HepG2 (cell line): ENCODE measurements around the gene EHBP1. TPM values are rescaled to one million over a fixed set of nuclear protein-coding genes. Genes with fewer than 3 reads are reported as not detected.

Experiments
- ATAC-seq: fragments of 200-7000 bp; cut with Tn5 transposase; 3 replicates; pipeline ENCODE4 v1.9.1; 2020; ENCODE audit warnings: mild to moderate bottlenecking, moderate library complexity
- BruUV-seq: library from RNA; stranded (reverse); fragments of 400-500 nt; replicated peaks from 2 replicates; lab custom pipeline; 2021; lab: Mats Ljungman, UMichigan
- CTCF ChIA-PET: fragments of 300-600 bp; formaldehyde crosslinking; extraction: SDS; loops from one replicate; lab custom pipeline; 2021; ENCODE audit warnings: low total read pairs, inconsistent platforms, low intra/inter-chr PET ratio; lab: Yijun Ruan, JAX
- POLR2A ChIA-PET: fragments of 350-600 bp; sonication (Branson Sonifier 250); formaldehyde crosslinking; loops from one replicate; lab custom pipeline; 2020; ENCODE audit warnings: antibody characterized with exemption, inconsistent platforms; lab: Yijun Ruan, JAX
- DNase-seq: peaks from one replicate; pipeline ENCODE4 v3.0.0-alpha.2; 2015; ENCODE audit warnings: low spot score
- FAIRE-seq: peaks from 3 replicates; lab custom pipeline; 2011; peaks lifted over from hg19 to GRCh38; lab: Jason Lieb, UNC
- H2AFZ ChIP-seq: one replicate; pipeline ENCODE4 v1.6.1; 2011; ENCODE audit warnings: low read length, inconsistent platforms
- H3K27ac ChIP-seq: fragments of 300-600 bp; 3 replicates; pipeline ENCODE4 v1.8.0; 2011; ENCODE audit warnings: mixed run types, mild to moderate bottlenecking, mixed read lengths, low read length, inconsistent platforms; ENCODE audit not compliant: insufficient read depth; ENCODE audit errors: extremely low read length
- H3K27me3 ChIP-seq, 2 experiments: fragments of 200-600 bp in 1 of 2; 2 replicates in 1 of 2; 3 replicates in 1 of 2; pipeline versions ENCODE4 v1.6.0 to v1.8.0; 2011; ENCODE audit warnings: low read length in 2 of 2, mild to moderate bottlenecking in 2 of 2, moderate library complexity in 2 of 2, inconsistent platforms in 1 of 2; ENCODE audit not compliant: insufficient read depth in 2 of 2, control insufficient read depth in 1 of 2
- H3K36me3 ChIP-seq, 2 experiments: fragments of 200-600 bp in 1 of 2; replicated peaks in 1 of 2; 2 replicates in 1 of 2; 3 replicates in 1 of 2; pipeline versions ENCODE4 v1.5.1 to v1.8.0; 2011; ENCODE audit warnings: low read length in 2 of 2, inconsistent platforms in 1 of 2; ENCODE audit not compliant: insufficient read depth in 2 of 2, control insufficient read depth in 1 of 2
- H3K4me1 ChIP-seq: 2 replicates; pipeline ENCODE4 v1.5.1; 2012; ENCODE audit warnings: low read length, inconsistent platforms; ENCODE audit not compliant: insufficient read depth
- H3K4me2 ChIP-seq: 2 replicates; pipeline ENCODE4 v1.6.0; 2011; ENCODE audit warnings: low read depth, low read length, inconsistent platforms
- H3K4me3 ChIP-seq, 3 experiments: fragments of 200-600 bp in 1 of 3; sonication (generic), shearing (Covaris generic) in 1 of 3; replicated peaks in 1 of 3; 2 replicates each; pipeline ENCODE4 v1.5.1; 2011 to 2016; ENCODE audit warnings: low read length in 3 of 3, inconsistent platforms in 2 of 3, low read depth in 2 of 3, mild to moderate bottlenecking in 2 of 3, control low read depth in 1 of 3, mixed read lengths in 1 of 3; ENCODE audit not compliant: insufficient read depth in 1 of 3
- H3K79me2 ChIP-seq: one replicate; pipeline ENCODE4 v1.6.1; 2011; ENCODE audit warnings: low read length, inconsistent platforms; ENCODE audit not compliant: insufficient read depth
- H3K9ac ChIP-seq: 2 replicates; pipeline ENCODE4 v1.6.0; 2011; ENCODE audit warnings: mild to moderate bottlenecking, low read depth, low read length, inconsistent platforms; ENCODE audit not compliant: insufficient read depth
- H3K9me3 ChIP-seq: 2 replicates; pipeline ENCODE4 v1.5.1; 2012; ENCODE audit warnings: mild to moderate bottlenecking, low read length
- H4K20me1 ChIP-seq: 2 replicates; pipeline ENCODE4 v1.6.0; 2011; ENCODE audit warnings: inconsistent platforms, mild to moderate bottlenecking, low read length, moderate library complexity; ENCODE audit not compliant: insufficient read depth
- HDAC2 ChIP-seq: sonication (generic); formaldehyde crosslinking; IDR thresholded peaks from 2 replicates; pipeline ENCODE4 v1.4.0; 2020; ENCODE audit warnings: missing genetic modification reagents
- HIC2 ChIP-seq: sonication (generic); formaldehyde crosslinking; IDR thresholded peaks from 2 replicates; pipeline ENCODE4 v1.9.0; 2022; ENCODE audit warnings: low read depth, missing genetic modification reagents
- MAFF ChIP-seq: IDR thresholded peaks from 2 replicates; pipeline ENCODE4 v1.6.1; 2011; ENCODE audit warnings: low read depth, low read length, improper control_type of control experiment
- MAFK ChIP-seq, 2 experiments: IDR thresholded peaks in 1 of 2; conservative IDR thresholded peaks in 1 of 2; 2 replicates each; pipeline ENCODE4 v1.6.1; 2011; ENCODE audit warnings: improper control_type of control experiment in 2 of 2, low read length in 2 of 2
- MLLT10 ChIP-seq: sonication (generic); formaldehyde crosslinking; IDR thresholded peaks from 2 replicates; pipeline ENCODE4 v1.4.0; 2020; ENCODE audit warnings: missing genetic modification reagents
- MTERF4 ChIP-seq: sonication (generic); formaldehyde crosslinking; IDR thresholded peaks from 2 replicates; pipeline ENCODE4 v1.8.0; 2023; ENCODE audit warnings: mild to moderate bottlenecking, missing genetic modification reagents
- PHB2 ChIP-seq: fragments of 450-650 bp; IDR thresholded peaks from 2 replicates; pipeline ENCODE4 v1.6.1; 2018; ENCODE audit not compliant: partially characterized antibody
- SETDB1 ChIP-seq: sonication (generic); formaldehyde crosslinking; IDR thresholded peaks from 2 replicates; pipeline ENCODE4 v1.5.1; 2020; ENCODE audit warnings: missing genetic modification reagents, mild to moderate bottlenecking, borderline replicate concordance
- THAP9 ChIP-seq: sonication (generic); formaldehyde crosslinking; IDR thresholded peaks from 2 replicates; pipeline ENCODE4; 2020; ENCODE audit warnings: missing genetic modification reagents, mild to moderate bottlenecking, borderline replicate concordance
- ZNF501 ChIP-seq: sonication (generic); formaldehyde crosslinking; IDR thresholded peaks from 2 replicates; pipeline ENCODE4 v1.5.1; 2020; ENCODE audit warnings: mild to moderate bottlenecking, moderate library complexity, missing genetic modification reagents
- ZNF761 ChIP-seq: sonication (generic); formaldehyde crosslinking; conservative IDR thresholded peaks from 2 replicates; pipeline ENCODE4 v1.4.0; 2020; ENCODE audit warnings: mild to moderate bottlenecking, missing genetic modification reagents
- ZNF772 ChIP-seq: sonication (generic); formaldehyde crosslinking; IDR thresholded peaks from 2 replicates; pipeline ENCODE4 v1.5.0; 2020; ENCODE audit warnings: mild to moderate bottlenecking, missing genetic modification reagents
- whole genome bisulfite sequencing: methylation state at CpG from one replicate; pipeline ENCODE4 v1.1.6; 2017; ENCODE audit warnings: low lambda C conversion rate; 5-methylcytosine and 5-hydroxymethylcytosine counted together
- in situ Hi-C: cut with HindIII; loops from 2 replicates; pipeline ENCODE4 v1.10.0; 2017; ENCODE audit warnings: low pct_unique_long_range_greater_than_20kb; ENCODE audit not compliant: extremely low pct_ligation_motif_present
- intact Hi-C: fragments of 100-400 bp; cut with micrococcal nuclease; formaldehyde crosslinking; loops from one replicate; pipeline ENCODE4 v1.10.0; 2022; ENCODE audit not compliant: unreplicated experiment
- polyA plus RNA-seq, 8 experiments: library from polyadenylated mRNA; depleted of rRNA in 3 of 8; stranded (reverse) in 7 of 8; unstranded in 1 of 8; fragments of >200 nt; fragmentation: Illumina TruSeq in 4 of 8; extraction: Trizol in 4 of 8; gene quantifications; 2 replicates each; pipeline versions ENCODE4 v1.2.1 to v1.2.3, GENCODE V29; 2011 to 2016; ENCODE audit warnings: low read depth in 4 of 8, missing spikeins in 1 of 8, mixed read lengths in 1 of 8; ENCODE audit not compliant: insufficient read depth in 1 of 8
- total RNA-seq, 5 experiments: library from RNA; depleted of rRNA; stranded (reverse); fragments of >200 nt; fragmentation: Illumina TruSeq; extraction: Trizol; gene quantifications; 2 replicates each; pipeline ENCODE4 v1.2.3, GENCODE V29; 2016; ENCODE audit warnings: low read depth in 1 of 5

The EHBP1 gene
- total and polyA plus RNA-seq, 2 of the 13 experiments (the other 11 are each of a cell fraction or from before 2014, with no cell fraction given): 93.5 to 146 TPM

- intact Hi-C loops: loop anchor here (5.0 kb wide), 1 partner anchor 64 kb away; no protein-coding TSS in a partner anchor
Measured at GRCh38 chr2:62661263-62661635, 44.3 kb upstream of the EHBP1 start.

GRCh38 chr2:62662131-62662530, 43.4 kb upstream of the EHBP1 start:
- CTCF ChIA-PET: no interaction called here
- H2AFZ ChIP-seq: peak overlapping the region; percentile 49
- H3K36me3 ChIP-seq: no peaks in the 10 kb centered on the region
- no peaks in the 10 kb centered on the region for H4K20me1 ChIP-seq
- peaks cover 62% of the 10 kb centered on the region for H3K4me1 ChIP-seq
- no peak overlapping the region for H3K4me2 ChIP-seq
- H3K9me3 ChIP-seq: no peaks in the 10 kb centered on the region
- no peaks in the 10 kb centered on the region for H3K79me2 ChIP-seq
- 96% methylated on average over 2 of the region's 2 CpGs for WGBS
- DNase-seq (no peak), ATAC-seq (no peak), FAIRE-seq (no peak)
- H3K27me3 ChIP-seq: no peaks in the 10 kb centered on the region
- no TSS peak for BruUV-seq
- no peak overlapping the region for H3K9ac ChIP-seq
- H3K27ac ChIP-seq: no peak overlapping the region
- in situ Hi-C loops (no loop called here), intact Hi-C loops (loop anchor here (5.0 kb wide), 1 partner anchor 65 kb away; no protein-coding TSS in a partner anchor)
- POLR2A ChIA-PET: interaction anchor here (1.0 to 1.7 kb wide), 2 partner anchors 84 to 92 kb away, joined by 3 to 5 read pairs; no protein-coding TSS in a partner anchor
- H3K4me3 ChIP-seq: no peak overlapping the region
- no peak for TF ChIP-seq ZNF761 (CRISPR knock-in tag)
- no peak for TF ChIP-seq THAP9
- TF ChIP-seq ZNF772: no peak
- TF ChIP-seq SETDB1 (CRISPR knock-in tag): no peak
- no peak for TF ChIP-seq MLLT10 (CRISPR knock-in tag)
- TF ChIP-seq MAFF: peak; percentile 80
- no peak for TF ChIP-seq ZNF501 (CRISPR knock-in tag)
- TF ChIP-seq MAFK (conservative IDR thresholded peaks at IDR 0.05 in 1 of 2, IDR thresholded peaks at IDR 0.05 in 1 of 2; ENCODE audit: low read length in 2 of 2): peak; percentile 76 to 93
- no peak for TF ChIP-seq HDAC2
- TF ChIP-seq HIC2 (CRISPR knock-in tag): no peak

More at GRCh38 chr2:62661263-62661635, 44.3 kb upstream of the EHBP1 start:
- CTCF ChIA-PET: no interaction called here
- POLR2A ChIA-PET: interaction anchor here (1.0 to 1.7 kb wide), 2 partner anchors 83 to 91 kb away, joined by 3 to 5 read pairs; no protein-coding TSS in a partner anchor
- no peaks in the 10 kb centered on the region for H4K20me1 ChIP-seq
- H3K4me3 ChIP-seq: no peak overlapping the region
- DNase-seq: no peak
- no TSS peak for BruUV-seq
- H3K79me2 ChIP-seq: no peaks in the 10 kb centered on the region
- no peaks in the 10 kb centered on the region for H3K36me3 ChIP-seq
- H3K27ac ChIP-seq: no peak overlapping the region
- no peaks in the 10 kb centered on the region for H3K27me3 ChIP-seq
- TF ChIP-seq PHB2 (no peak), MTERF4 (CRISPR knock-in tag) (no peak)
- TF ChIP-seq, all 625 proteins: peak for 0
- Histone ChIP-seq H3K4me1 (peaks cover 59% of the 10 kb centered on the region), H3K4me2 (no peak overlapping the region), H2AFZ (peak overlapping the region; percentile 60), H3K9me3 (no peaks in the 10 kb centered on the region), H3K9ac (no peak overlapping the region)
- FAIRE-seq (no peak), ATAC-seq (no peak)
- in situ Hi-C loops: no loop called here
- WGBS: 93% methylated on average over 3 of the region's 3 CpGs
